Panc1 (cell line): ENCODE results near the gene DGAT2.

ENCODE experiments used
- POLR2AphosphoS5 ChIP-seq: IDR thresholded peaks from 2 replicates; pipeline ENCODE4 v1.6.1; 2012; ENCODE audit warnings: mild to moderate bottlenecking, low read depth, low read length, moderate library complexity
- TF ChIP-seq, protein P1 (sequence below): fragments of 450-650 bp; IDR thresholded peaks from 2 replicates; pipeline ENCODE4 v1.5.1; 2017; ENCODE audit warnings: mild to moderate bottlenecking
- TF ChIP-seq, protein P2 (sequence below), 2 experiments: IDR thresholded peaks; 2 replicates each; pipeline ENCODE4 v1.6.1; 2011 to 2012; ENCODE audit warnings: low read depth in 2 of 2, control low read depth in 1 of 2, low read length in 1 of 2, mild to moderate bottlenecking in 1 of 2, moderate library complexity in 1 of 2; ENCODE audit not compliant: insufficient read depth in 1 of 2

- TF ChIP-seq, protein P1, sequence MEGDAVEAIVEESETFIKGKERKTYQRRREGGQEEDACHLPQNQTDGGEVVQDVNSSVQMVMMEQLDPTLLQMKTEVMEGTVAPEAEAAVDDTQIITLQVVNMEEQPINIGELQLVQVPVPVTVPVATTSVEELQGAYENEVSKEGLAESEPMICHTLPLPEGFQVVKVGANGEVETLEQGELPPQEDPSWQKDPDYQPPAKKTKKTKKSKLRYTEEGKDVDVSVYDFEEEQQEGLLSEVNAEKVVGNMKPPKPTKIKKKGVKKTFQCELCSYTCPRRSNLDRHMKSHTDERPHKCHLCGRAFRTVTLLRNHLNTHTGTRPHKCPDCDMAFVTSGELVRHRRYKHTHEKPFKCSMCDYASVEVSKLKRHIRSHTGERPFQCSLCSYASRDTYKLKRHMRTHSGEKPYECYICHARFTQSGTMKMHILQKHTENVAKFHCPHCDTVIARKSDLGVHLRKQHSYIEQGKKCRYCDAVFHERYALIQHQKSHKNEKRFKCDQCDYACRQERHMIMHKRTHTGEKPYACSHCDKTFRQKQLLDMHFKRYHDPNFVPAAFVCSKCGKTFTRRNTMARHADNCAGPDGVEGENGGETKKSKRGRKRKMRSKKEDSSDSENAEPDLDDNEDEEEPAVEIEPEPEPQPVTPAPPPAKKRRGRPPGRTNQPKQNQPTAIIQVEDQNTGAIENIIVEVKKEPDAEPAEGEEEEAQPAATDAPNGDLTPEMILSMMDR: no peak
- no peak for TF ChIP-seq POLR2AphosphoS5
- TF ChIP-seq, protein P2, sequence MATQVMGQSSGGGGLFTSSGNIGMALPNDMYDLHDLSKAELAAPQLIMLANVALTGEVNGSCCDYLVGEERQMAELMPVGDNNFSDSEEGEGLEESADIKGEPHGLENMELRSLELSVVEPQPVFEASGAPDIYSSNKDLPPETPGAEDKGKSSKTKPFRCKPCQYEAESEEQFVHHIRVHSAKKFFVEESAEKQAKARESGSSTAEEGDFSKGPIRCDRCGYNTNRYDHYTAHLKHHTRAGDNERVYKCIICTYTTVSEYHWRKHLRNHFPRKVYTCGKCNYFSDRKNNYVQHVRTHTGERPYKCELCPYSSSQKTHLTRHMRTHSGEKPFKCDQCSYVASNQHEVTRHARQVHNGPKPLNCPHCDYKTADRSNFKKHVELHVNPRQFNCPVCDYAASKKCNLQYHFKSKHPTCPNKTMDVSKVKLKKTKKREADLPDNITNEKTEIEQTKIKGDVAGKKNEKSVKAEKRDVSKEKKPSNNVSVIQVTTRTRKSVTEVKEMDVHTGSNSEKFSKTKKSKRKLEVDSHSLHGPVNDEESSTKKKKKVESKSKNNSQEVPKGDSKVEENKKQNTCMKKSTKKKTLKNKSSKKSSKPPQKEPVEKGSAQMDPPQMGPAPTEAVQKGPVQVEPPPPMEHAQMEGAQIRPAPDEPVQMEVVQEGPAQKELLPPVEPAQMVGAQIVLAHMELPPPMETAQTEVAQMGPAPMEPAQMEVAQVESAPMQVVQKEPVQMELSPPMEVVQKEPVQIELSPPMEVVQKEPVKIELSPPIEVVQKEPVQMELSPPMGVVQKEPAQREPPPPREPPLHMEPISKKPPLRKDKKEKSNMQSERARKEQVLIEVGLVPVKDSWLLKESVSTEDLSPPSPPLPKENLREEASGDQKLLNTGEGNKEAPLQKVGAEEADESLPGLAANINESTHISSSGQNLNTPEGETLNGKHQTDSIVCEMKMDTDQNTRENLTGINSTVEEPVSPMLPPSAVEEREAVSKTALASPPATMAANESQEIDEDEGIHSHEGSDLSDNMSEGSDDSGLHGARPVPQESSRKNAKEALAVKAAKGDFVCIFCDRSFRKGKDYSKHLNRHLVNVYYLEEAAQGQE (IDR thresholded peaks at IDR 0.05; ENCODE audit: insufficient read depth in 1 of 2, low read depth in 2 of 2, low read length in 1 of 2): no peak
These were observed 6.4 kb upstream of the DGAT2 start for GRCh38 chr11:75762158-75762557.
